ENCODE results near the gene GARS1.
A peak's percentile ranks its signal among the peaks of the same experiment; 100 is the strongest.
"Not testable (repeated sequence)": the region's sequence is repeated elsewhere in the genome, so short reads cannot be mapped to it uniquely, and the experiment has no call there.

The GARS1 gene

DNA sequence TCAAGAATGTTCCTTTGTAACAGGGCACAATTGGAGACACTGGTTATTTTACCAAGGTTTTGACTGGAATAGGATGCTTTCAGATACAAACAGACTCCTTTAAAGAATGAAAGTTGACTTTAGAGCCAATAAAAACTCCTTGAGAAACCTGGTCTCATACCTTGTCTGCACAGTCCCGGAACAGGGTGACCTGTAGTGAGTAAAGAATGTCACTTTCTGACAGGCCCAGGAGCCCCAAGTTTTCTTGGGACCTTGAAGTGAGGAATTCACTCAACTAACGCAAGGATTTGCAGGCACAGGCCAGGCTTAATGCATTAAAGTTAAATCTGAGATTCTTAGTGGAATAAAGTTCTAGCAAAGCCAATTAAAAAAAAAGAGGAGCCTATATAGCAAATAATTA lies 11.5 kb upstream of the GARS1 start:
- DNase-seq = no peak

DNA sequence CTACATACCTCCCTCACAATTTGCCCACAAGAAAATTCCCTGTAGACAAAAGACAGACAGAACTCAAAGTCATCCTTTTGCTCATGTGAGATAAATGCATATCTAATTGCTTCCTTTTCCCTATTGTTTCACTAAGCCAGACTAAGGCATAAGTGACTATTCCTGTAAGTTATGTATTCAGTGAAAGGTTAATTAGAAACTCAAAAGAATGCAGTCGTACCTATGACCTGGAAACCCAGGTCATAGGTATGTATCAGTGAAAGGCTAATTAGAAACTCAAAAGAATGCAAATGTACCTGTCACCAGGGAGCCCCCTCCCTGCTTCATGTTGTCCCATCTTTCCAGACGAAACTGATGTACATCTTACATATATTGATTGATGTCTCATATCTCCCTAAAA lies 10.3 kb upstream of the GARS1 start:
- DNase-seq = no peak

DNA sequence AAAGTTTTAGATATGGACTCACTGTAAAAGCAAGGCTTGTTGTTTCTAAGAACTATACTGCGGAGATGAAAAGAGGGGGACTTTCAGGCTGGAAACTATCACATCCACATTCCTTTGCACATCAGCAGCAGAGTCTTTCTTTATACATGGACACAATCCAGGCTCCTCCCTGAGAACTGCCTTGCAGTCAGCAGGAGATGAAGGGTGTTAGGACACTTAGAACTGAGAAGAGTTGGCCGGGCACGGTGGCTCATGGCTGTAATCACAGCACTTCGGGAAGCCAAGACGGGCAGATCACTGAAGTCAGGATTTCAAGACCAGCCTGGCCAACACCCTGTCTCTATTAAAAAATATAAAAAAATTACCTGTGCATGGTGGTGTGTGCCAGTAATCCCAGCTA lies 9.7 kb upstream of the GARS1 start:
- DNase-seq = no peak

DNA sequence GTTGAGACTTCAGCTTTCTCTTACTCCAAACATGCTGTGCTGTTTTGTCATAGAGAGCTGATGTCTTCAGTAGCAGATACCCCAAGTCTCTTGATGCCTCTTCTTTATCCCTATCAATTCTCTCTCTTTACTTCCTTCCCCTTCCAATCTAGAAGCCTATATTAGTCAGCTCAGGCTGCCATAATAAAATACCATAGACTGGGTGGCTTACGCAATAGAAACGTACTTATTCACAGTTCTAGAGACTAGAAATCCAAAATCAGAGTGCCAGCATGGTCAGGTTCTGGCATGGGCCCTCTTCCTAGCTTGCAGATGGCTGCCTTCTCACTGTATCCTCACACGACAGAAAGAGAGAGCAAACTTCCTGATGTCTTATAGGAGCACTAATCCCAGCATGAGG lies 9.0 kb upstream of the GARS1 start:
- no peak for DNase-seq

DNA sequence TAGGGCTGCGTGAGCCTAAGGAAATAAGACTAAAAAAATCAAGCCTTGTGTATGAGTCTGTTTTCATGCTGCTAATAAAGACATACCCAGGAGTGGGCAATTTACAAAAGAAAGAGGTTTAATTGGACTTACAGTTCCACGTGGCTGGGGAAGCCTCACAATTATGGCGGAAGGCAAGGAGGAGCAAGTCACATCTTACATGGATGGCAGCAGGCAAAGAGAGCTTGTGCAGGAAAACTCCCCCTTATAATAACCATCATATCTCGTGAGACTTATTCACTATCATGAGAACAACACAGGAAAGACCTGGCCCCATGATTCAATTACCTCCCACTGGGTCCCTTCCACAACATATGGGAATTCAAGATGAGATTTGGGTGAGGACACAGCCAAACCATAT lies 7.1 kb upstream of the GARS1 start:
- not testable (repeated sequence) for DNase-seq

DNA sequence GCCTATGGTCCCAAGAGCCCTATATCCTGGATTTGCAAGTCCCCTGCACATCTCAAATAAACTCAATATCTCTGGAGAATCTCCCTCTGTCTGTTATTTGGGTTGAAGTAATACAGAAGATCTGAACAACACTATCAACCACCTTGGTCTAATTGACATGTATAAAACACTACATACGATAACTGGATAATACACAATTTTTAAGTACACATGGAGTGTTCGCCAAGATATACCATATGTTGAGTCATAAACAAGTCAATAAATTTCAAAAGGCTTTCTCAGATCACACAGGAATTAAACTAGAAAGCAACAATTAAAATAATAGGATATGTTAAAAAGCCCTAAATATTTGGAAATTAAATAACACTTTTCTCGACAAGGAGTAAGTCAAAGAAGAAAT lies 5.6 kb upstream of the GARS1 start:
- no peak for DNase-seq

DNA sequence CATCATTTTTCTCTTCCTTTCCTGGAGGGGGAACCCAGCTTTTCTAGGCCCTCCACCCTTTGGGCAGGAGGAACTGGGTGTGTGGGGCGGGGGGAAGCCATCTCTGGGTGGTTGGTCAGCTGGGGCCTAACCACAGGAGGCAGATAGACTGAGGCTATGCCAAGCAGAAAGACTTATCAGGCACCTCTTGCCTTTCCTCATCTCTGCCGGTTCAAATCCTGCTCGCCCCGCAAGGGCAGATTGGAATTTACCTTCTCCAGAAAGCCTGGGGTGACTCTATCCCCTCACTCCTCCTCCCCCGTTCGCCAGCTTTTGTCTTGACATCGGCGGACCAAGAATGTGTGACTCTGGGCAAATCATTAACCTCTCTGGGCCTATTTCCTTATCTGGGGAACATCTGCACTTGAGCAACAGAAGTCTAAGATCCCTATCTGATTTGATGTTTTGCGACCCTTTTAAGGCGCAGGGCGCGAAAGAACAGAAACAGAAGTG lies 584 bp upstream of the GARS1 start:
- DNase-seq = peak; percentile 40

DNA sequence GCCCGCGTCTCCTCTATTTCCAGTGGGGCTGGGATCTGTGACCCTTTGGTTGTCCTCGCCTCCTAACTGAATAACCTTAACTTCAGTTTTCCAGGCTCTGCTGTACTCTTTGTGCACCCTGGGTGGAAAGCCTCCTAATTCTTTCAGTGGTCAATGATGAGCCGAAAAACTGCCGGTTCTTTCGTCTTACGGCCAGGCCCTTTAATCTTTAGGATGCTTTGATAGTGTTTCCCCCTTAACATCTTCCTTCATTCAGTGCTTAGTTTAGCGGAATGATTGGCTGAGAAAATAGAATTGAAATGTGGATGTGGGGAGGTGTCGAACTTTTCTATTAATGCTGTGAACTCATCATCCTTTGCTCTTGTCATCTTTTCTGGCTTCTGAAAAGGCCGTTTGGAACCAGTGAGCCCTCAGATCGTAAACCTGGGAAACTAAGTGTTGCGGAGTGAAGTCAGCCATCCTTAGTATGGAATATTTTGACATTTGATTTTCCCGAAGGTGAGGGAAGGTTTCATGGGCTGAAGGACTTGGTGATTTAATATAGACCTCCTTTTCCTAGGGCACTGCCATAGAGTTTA lies 847 bp downstream of the GARS1 start:
- DNase-seq = no peak

DNA sequence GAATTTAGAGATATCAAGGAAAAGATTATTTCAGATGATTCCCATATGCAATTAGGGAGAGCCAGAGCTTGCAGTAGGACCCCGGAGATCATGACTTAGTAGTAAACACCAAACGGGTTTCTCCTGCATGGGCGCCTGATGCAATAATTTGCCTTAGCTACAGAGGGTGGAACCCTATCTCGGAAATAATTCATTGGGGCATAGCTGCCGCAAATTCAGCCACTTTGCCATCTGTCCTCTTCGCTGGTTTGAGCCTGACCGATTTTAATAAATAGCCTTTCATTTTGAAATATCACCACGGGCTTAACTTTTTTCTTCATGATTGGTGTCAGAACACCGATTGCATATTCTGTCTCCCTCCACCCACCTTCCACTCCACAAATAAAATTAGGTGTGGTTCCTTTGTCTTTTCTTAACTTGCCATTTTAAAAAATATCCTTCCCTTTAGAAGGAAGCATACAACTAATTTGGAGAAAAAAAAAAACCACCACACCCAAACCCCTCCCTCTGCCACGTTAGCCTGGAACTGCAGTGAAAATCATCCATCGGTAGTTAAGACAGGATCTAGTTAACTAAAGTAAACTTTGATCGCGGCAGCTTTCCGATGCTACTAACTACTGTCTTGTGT lies 1.4 kb downstream of the GARS1 start:
- DNase-seq = peak; percentile 17

DNA sequence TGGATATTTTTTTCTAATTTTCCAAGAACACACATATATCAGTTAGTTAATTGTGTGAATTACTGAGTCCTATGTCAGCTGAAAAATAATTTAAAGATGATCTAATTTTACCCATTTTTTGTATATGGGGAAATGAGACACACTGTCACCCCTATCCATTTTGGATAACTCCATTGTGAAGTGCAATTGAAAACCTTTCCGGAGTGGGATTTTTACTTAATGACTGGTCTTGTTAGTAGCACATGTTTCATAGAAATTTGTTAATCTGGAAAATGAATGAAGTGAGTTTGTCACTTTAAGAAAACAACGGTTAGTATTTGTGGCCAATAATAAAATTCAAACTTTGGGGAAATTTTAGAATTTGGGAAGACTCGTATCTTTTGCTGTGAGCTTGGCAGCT lies 2.0 kb downstream of the GARS1 start:
- DNase-seq = no peak

DNA sequence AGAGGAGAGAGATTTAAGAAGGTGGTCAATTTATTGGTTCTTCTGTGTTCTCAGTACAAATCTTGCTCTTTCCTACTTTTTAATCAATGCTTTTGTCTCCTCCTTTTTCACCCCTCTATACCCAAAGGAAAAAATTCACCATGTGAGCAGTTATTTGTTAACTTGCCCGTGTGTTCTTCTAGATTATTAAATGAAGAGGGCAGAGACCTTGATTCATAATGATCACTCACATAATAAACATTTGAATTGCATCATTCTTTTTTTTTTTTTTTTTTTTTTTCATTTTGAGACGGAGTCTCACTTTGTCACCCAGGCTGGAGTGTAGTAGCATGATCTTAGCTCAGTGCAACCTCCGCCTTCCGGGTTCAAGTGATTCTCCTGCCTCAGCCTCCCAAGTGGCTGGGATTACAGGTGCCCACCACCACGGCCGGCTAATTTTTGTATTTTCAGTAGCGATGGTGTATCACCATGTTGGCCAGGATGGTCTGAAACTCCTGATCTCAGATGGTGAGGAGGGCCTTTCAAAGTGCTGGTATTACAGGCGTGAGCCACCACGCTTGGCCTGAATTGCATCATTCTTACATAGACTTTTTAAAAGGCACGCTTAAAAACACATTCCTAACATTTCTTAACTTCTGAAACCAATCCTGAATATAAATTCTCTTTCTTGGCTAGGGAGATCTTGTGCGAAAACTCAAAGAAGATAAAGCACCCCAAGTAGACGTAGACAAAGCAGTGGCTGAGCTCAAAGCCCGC lies 3.6 kb downstream of the GARS1 start:
- DNase-seq = no peak

DNA sequence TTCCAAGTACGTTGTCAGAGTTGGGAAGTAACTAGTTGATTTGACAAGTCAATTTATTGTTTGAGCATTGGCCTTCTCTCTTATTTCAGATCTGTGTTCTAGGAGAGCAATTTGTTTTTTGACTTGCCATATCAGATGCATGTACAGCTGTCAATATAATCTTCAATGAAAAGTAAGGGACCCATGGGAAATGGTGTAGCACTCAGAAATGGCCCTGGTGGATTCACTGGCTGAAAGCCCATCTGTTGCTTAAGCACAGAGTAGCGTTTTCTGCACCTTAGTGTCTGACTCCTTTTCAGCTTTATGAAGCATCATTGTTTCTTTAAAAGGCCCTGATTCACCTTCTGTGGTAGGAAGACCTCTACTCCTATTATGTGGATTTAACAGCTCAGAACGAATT lies 10.2 kb downstream of the GARS1 start:
- DNase-seq = no peak

DNA sequence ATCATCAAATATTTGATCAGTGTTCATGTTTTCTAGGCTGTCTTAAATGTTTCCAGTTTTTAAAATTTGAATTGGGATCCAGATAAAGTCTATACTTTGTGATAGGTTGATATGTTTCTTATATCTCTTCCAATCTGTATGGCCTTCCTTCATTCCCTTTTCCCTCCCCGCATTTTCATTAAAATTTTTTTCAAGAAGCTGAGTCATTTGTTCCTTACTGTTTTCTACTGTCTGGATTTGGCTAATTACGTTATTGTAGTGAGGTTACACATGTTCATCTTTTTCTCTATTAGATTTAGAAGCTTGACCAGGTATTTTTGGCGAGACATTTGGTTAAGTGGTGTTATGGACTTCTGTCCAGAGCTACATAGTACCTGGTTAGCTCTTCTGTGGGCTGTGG lies 11.2 kb downstream of the GARS1 start:
- DNase-seq = no peak

DNA sequence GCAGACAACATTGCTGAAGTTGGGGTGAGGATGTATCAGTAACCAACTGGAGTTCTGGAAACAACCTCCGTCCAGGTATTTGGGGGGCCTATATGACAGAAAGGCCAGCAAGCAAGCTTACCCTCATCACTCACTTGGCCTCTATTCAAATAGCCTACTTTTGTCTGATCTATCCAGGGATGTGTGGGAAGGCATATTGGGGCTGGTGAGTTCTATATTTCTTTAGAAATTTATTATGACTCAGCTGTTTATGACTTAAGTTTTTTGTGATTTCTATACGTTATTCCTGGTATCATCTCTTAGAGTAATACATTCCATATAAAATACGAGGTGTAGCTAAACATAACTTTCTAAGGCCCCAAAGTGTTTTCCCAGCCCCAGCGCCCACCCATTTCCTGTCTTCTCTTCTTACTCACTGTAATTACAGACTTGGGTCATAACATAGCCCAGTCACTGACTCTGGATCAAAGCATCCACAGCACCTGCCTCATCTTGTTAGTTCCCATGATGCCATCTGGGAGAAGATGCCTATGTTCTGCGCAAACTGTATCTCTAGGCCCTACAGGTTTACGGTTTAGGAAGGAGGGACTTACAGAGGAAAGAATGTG lies 18.1 kb downstream of the GARS1 start:
- no peak for DNase-seq

DNA sequence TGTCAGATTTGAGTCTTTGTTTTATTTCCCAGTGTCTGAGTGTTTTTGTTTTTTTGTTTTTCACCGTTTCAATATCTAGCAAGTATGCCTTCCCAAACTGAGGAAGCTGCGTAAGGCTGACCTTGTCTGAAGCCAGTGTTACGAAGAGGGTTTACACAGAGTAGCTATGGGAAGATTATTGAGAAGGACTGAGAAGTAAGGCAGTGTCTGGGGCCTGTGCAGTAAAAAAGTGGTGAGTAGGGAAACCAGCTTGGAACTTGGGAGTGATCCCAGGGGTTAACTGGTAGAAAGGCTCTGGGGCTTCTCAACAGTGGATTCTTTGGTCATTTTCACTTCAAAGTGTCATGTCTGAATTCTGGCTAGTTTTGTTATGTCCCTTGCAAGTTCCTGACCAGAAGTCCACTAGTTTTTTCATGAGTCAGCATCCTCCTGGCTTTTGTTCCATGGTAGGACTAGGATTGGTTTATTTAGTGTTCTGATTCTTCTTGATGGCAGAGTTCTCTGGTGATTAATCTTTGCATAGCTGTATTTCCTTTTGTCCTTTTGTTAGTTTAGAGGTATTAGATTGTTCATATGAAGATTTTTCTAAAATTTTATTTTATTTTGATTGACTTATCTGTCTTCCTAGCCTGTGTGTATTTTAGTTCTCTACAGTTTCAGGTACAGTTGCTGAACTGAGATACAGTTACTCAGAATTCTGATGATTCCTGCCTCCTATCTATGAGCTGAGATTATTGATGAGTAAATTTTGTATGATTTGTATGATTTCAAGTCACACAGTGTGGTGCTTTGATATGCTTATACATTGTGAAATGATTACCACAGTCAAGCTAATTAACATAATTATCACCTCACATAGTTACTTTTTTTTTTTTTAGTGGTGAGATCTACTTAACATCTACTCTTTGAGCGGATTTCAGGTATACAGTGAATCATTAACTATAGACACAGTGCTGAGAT lies 19.0 kb downstream of the GARS1 start:
- no peak for DNase-seq

DNA sequence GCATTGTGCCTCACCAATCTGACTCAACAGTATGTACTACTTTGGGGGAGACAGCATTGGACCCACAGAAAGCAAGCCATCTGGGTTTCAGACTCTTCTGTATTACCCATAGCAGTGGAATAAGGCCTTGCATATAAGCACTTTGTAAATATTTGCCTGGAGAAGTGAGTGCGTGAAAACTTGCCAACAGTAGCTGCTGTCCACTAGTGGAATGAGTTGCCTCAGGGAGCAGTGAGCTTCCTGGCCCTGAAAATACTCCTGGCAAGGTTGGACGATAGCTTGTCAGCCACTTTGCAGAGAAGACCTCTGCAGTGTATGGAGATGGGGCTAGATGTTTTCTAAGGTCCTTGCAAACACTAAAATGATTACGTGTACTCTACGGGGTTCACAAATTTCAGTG lies 21.6 kb downstream of the GARS1 start:
- no peak for DNase-seq

DNA sequence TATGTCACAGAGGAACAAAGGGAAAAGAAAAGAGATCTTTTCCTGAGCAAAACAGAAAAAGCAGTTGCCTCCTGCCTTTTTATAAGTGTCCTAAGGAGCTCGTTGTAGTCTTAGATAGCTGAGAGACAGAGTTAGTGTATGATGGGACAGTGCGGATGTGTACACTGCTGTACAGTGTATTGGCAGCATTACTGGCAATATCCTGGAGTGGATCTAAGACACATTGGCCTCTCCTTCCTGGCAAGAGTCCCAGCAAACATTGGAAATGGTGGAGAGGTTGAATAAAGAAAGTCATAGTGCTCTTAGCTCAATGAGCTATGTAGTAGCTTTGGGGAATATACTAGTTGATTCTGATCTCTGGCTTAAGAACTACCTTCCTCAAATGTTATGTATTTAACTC lies 22.7 kb downstream of the GARS1 start:
- DNase-seq = no peak

DNA sequence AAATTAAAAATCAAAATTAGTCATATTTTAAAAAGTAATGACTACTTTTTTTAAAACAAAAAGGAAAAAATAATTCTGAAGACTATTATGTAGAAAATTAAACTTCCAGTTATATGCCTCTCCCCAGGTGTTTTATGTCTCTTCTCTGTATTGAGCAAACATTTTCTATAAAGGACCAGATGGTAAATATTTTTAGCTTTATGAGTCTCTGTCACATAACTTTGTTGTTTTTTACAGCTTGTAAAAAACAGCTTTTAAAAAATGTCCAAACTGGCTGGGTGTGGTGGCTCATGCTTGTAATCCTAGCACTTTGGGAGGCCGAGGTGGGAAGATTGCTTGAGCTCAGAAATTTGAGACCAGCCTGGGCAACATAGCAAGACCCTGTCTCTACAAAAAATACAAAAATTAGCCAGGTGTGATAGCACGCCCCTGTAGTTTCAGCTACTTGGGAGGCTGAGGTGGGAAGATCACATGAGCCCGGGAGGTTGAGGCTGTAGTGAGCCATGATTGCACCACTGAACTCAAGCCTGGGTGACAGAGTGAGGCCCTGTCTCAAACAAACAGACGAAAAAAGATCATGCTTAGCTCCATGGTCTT lies 23.5 kb downstream of the GARS1 start:
- no peak for DNase-seq

DNA sequence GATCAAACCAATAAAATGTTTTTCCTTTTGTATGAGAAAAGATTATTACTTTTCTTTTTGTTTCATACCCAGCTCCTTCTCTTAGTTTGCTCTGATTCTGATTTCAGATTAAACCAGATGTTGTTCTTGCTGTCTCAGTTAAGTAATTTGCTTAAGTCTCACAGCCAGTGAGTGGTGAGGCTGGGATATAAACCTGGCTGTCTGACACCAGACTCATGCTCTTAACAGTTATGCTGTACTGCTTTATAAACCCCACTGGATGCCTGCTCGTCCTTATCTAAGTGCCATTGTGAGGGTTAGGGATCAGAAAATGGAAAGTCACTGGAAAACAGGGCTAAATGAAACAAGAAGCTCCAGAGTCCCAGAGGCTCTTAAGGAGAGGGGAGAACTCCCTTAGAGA lies 24.3 kb downstream of the GARS1 start:
- DNase-seq = no peak

DNA sequence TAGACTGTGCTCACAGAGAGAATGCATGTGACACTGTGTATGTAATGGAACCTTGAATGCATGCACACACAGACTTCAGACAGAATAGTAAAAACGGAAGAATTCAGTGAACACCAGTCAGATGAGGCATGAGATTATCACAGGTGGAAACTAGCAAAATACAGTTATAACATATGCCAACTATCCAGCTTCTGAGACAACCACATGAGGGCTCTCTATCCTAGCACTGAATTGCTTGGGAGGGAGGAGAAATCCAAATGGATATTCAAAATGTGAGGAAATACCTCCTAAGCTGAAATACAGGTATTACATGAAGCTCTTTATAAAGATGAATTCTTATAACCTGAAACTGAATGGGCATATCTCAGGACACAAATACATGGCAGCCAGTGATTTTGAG lies 30.6 kb downstream of the GARS1 start:
- no peak for DNase-seq

DNA sequence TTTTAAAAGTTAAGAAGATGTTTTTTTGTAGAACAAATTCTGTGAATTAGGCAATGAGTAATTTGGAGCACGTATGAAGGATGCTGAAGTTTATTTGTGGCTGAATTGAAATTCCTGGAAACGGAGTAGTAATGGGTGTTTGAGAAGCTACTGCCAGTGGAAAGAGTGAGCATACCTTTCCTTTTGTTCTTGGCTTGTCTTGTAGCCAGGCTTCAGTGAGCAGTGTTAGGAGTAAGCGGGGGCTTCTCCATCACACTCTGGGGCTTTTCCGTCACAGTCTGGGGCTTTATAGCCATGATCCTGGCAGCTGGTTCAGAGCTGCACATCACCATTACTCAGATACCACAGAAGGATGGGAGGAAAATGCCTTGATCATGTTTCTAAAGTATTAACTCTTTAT lies 32.3 kb downstream of the GARS1 start:
- no peak for DNase-seq

DNA sequence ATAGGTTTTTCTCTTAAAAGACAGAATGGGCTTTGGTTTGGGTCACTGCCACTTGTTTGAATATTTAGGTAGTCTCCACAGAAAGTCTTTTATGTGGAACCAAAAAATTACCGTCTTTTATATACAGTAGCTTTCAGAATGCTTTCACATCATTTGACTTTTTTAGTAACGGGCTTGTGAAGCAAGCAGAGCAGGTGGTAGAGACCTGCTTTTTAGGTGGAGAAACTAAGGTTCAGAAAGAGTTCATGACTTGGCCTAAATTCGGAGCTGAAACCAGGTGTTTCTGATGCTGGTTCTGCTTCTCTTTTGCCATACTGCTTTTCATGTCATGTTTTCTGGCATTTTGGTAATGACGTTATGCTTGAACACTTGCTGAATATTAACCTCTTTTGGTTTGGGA lies 36.3 kb downstream of the GARS1 start:
- DNase-seq = no peak

All from DMS79 (cell line).